HUES48 (cell line): Measurements from ENCODE around the gene S100A3.
A peak's percentile ranks its signal among the peaks of the same experiment; 100 is the strongest.
"Not testable (repeated sequence)": the region's sequence is repeated elsewhere in the genome, so short reads cannot be mapped to it uniquely, and the experiment has no call there.

ENCODE experiments used
- H3K27ac ChIP-seq: one replicate; pipeline ENCODE4 v1.7.0; 2013; ENCODE audit warnings: low read depth, low read length, inconsistent platforms
- H3K27me3 ChIP-seq: 2 replicates; pipeline ENCODE4 v1.6.1; 2013; ENCODE audit warnings: mild to moderate bottlenecking, low read length; ENCODE audit not compliant: control insufficient read depth, insufficient read depth
- H3K36me3 ChIP-seq: 2 replicates; pipeline ENCODE4 v1.6.1; 2013; ENCODE audit warnings: low read length; ENCODE audit not compliant: control insufficient read depth, insufficient read depth
- H3K4me1 ChIP-seq: 2 replicates; pipeline ENCODE4 v1.6.1; 2013; ENCODE audit warnings: mild to moderate bottlenecking, low read length; ENCODE audit not compliant: control insufficient read depth, insufficient read depth
- H3K4me3 ChIP-seq: 2 replicates; pipeline ENCODE4 v1.5.1; 2013; ENCODE audit warnings: mild to moderate bottlenecking, low read depth, low read length
- H3K9ac ChIP-seq: 2 replicates; pipeline ENCODE4 v1.6.1; 2013; ENCODE audit warnings: mild to moderate bottlenecking, low read depth, low read length, moderate library complexity
- H3K9me3 ChIP-seq: 2 replicates; pipeline ENCODE4 v1.6.1; 2013; ENCODE audit warnings: low read length; ENCODE audit not compliant: control insufficient read depth, insufficient read depth

Gene S100A3

GRCh38 chr1:153548722-153549688 lies at the start of gene S100A3:
S100A3 (minus strand) TSS chr1:153549258; CDS start chr1:153548485, 773 bp downstream.
- peaks cover 30% of the 10 kb centered on the region for H3K4me1 ChIP-seq
- no peak within 1 kb of the TSS for H3K4me3 ChIP-seq
- no peak within 1 kb of the TSS for H3K27ac ChIP-seq

GRCh38 chr1:153598309-153599172 lies 49.5 kb upstream of the S100A3 start:
- Histone ChIP-seq H3K9ac (no peak overlapping the region), H3K4me1 (peaks cover 10% of the 10 kb centered on the region)

More at GRCh38 chr1:153548722-153549688, at the start of gene S100A3:
- H3K27me3 ChIP-seq, result no peaks in the 10 kb centered on the region
- no peaks in the 10 kb centered on the region for H3K36me3 ChIP-seq
- no peaks in the 10 kb centered on the region for H3K9me3 ChIP-seq
- no peak within 1 kb of the TSS for H3K9ac ChIP-seq

GRCh38 chr1:153597206-153597605 lies 48.1 kb upstream of the S100A3 start:
- Histone ChIP-seq H3K9ac (no peak overlapping the region), H3K27me3 (no peaks in the 10 kb centered on the region), H3K9me3 (no peaks in the 10 kb centered on the region), H3K4me1 (peaks cover 10% of the 10 kb centered on the region), H3K36me3 (no peaks in the 10 kb centered on the region), H3K4me3 (no peak overlapping the region), H3K27ac (no peak overlapping the region)

More at GRCh38 chr1:153598309-153599172, 49.5 kb upstream of the S100A3 start:
- Histone ChIP-seq H3K36me3 (no peaks in the 10 kb centered on the region), H3K4me3 (no peak overlapping the region), H3K27me3 (no peaks in the 10 kb centered on the region), H3K27ac (peak overlapping the region; percentile 75), H3K9me3 (no peaks in the 10 kb centered on the region)

GRCh38 chr1:153592748-153593147 lies 43.7 kb upstream of the S100A3 start:
- H3K4me3 ChIP-seq, result no peak overlapping the region
- H3K36me3 ChIP-seq, result no peaks in the 10 kb centered on the region
- no peaks in the 10 kb centered on the region for H3K9me3 ChIP-seq
- H3K27ac ChIP-seq, result no peak overlapping the region
- H3K27me3 ChIP-seq, result no peaks in the 10 kb centered on the region
- H3K4me1 ChIP-seq, result no peaks in the 10 kb centered on the region
- no peak overlapping the region for H3K9ac ChIP-seq

- Histone ChIP-seq H3K4me3 (no peak overlapping the region), H3K9me3 (no peaks in the 10 kb centered on the region), H3K36me3 (no peaks in the 10 kb centered on the region), H3K27ac (no peak overlapping the region), H3K27me3 (no peaks in the 10 kb centered on the region), H3K9ac (no peak overlapping the region), H3K4me1 (no peaks in the 10 kb centered on the region)
Measured at GRCh38 chr1:153588482-153588881, 39.4 kb upstream of the S100A3 start.

- H3K9ac ChIP-seq, H3K4me1 ChIP-seq, H3K9me3 ChIP-seq, H3K27me3 ChIP-seq, H3K27ac ChIP-seq, H3K36me3 ChIP-seq, H3K4me3 ChIP-seq: not testable (repeated sequence)
Measured at GRCh38 chr1:153588033-153588432, 39.0 kb upstream of the S100A3 start.

GRCh38 chr1:153587314-153587713 lies 38.3 kb upstream of the S100A3 start:
- Histone ChIP-seq H3K4me1 (no peaks in the 10 kb centered on the region), H3K36me3 (no peaks in the 10 kb centered on the region), H3K9me3 (no peaks in the 10 kb centered on the region), H3K4me3 (no peak overlapping the region), H3K9ac (no peak overlapping the region), H3K27ac (no peak overlapping the region), H3K27me3 (no peaks in the 10 kb centered on the region)

GRCh38 chr1:153586347-153586746 lies 37.3 kb upstream of the S100A3 start:
- H3K9ac ChIP-seq, result no peak overlapping the region

GRCh38 chr1:153585006-153585405 lies 35.9 kb upstream of the S100A3 start:
- Histone ChIP-seq H3K9ac (no peak overlapping the region), H3K27ac (no peak overlapping the region), H3K4me3 (no peak overlapping the region), H3K27me3 (no peaks in the 10 kb centered on the region), H3K4me1 (no peaks in the 10 kb centered on the region), H3K9me3 (no peaks in the 10 kb centered on the region), H3K36me3 (no peaks in the 10 kb centered on the region)

More at GRCh38 chr1:153586347-153586746, 37.3 kb upstream of the S100A3 start:
- Histone ChIP-seq H3K36me3 (no peaks in the 10 kb centered on the region), H3K27ac (no peak overlapping the region), H3K9me3 (no peaks in the 10 kb centered on the region), H3K4me1 (no peaks in the 10 kb centered on the region), H3K27me3 (no peaks in the 10 kb centered on the region), H3K4me3 (no peak overlapping the region)

GRCh38 chr1:153583976-153584375 lies 34.9 kb upstream of the S100A3 start:
- H3K27me3 ChIP-seq, result no peaks in the 10 kb centered on the region
- no peak overlapping the region for H3K27ac ChIP-seq
- no peaks in the 10 kb centered on the region for H3K36me3 ChIP-seq
- no peaks in the 10 kb centered on the region for H3K4me1 ChIP-seq
- no peak overlapping the region for H3K4me3 ChIP-seq
- H3K9ac ChIP-seq, result no peak overlapping the region
- no peaks in the 10 kb centered on the region for H3K9me3 ChIP-seq

- not testable (repeated sequence) for H3K9me3 ChIP-seq, H3K4me1 ChIP-seq, H3K36me3 ChIP-seq, H3K27me3 ChIP-seq, H3K27ac ChIP-seq, H3K9ac ChIP-seq, H3K4me3 ChIP-seq
Measured at GRCh38 chr1:153583514-153583913, 34.5 kb upstream of the S100A3 start.
